Measurements from ENCODE around the gene CD59.
"Not testable (repeated sequence)": the region's sequence is repeated elsewhere in the genome, so short reads cannot be mapped to it uniquely, and the experiment has no call there.

DNA sequence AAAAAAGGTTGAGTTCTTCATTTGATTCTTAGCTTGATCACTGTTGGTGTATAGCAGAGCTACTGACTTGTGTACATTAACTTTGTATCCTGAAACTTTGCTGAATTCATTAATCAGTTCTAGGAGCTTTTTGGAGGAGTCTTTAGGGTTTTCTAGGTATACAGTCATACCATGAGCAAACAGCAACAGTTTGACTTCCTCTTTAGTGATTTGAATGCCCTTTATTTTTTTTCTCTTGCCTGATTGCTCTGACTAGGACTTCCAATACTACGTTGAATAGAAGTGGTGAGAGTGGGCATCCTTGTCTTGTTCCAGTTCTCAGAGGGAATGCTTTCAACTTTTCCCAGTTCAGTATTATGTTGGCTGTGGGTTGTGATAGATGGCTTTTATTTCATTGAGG lies 57.6 kb downstream of the CD59 start:
- TF ChIP-seq POLR2A, EP300 (IDR thresholded peaks at IDR 0.05): not testable (repeated sequence)
- TF ChIP-seq, protein P1, sequence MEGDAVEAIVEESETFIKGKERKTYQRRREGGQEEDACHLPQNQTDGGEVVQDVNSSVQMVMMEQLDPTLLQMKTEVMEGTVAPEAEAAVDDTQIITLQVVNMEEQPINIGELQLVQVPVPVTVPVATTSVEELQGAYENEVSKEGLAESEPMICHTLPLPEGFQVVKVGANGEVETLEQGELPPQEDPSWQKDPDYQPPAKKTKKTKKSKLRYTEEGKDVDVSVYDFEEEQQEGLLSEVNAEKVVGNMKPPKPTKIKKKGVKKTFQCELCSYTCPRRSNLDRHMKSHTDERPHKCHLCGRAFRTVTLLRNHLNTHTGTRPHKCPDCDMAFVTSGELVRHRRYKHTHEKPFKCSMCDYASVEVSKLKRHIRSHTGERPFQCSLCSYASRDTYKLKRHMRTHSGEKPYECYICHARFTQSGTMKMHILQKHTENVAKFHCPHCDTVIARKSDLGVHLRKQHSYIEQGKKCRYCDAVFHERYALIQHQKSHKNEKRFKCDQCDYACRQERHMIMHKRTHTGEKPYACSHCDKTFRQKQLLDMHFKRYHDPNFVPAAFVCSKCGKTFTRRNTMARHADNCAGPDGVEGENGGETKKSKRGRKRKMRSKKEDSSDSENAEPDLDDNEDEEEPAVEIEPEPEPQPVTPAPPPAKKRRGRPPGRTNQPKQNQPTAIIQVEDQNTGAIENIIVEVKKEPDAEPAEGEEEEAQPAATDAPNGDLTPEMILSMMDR (IDR thresholded peaks at IDR 0.05), result not testable (repeated sequence)
